Body of pancreas (tissue), 4 donors: Measurements from ENCODE around the gene TNFSF10. TPM values are rescaled to one million over a fixed set of nuclear protein-coding genes. Genes with fewer than 3 reads are reported as not detected.

Experiments
- ATAC-seq: fragments of 150-250 bp; one replicate; pipeline ENCODE4 v1.9.1; 2016
- DNase-seq, 4 donors: peaks; one replicate each; pipeline ENCODE4 v3.0.0-alpha.2; 2019
- H3K27ac ChIP-seq, 4 donors: fragments of 200-600 bp; sonication (generic); 1 replicate in 3 of 4; 2 replicates in 1 of 4; pipeline versions ENCODE4 v1.5.1 to v1.6.1; 2016 to 2019; ENCODE audit warnings: mild to moderate bottlenecking in 1 of 4, mixed read lengths in 1 of 4, moderate library complexity in 1 of 4
- H3K27me3 ChIP-seq, 2 donors: fragments of 200-600 bp; sonication (generic); one replicate each; pipeline ENCODE4 v1.6.0; 2016; ENCODE audit warnings: mild to moderate bottlenecking in 1 of 2
- H3K36me3 ChIP-seq, 2 donors: fragments of 200-600 bp; sonication (generic); replicated peaks in 1 of 2; 2 replicates each; pipeline ENCODE4 v1.5.1; 2016; ENCODE audit warnings: low read depth in 2 of 2; ENCODE audit not compliant: insufficient read depth in 1 of 2
- H3K4me1 ChIP-seq: fragments of 200-600 bp; sonication (generic); one replicate; pipeline ENCODE4 v1.6.0; 2016
- H3K4me3 ChIP-seq, 2 donors: fragments of 200-600 bp; sonication (generic); 1 replicate in 1 of 2; 2 replicates in 1 of 2; pipeline ENCODE4 v1.5.1; 2016 to 2019
- H3K9me3 ChIP-seq, 3 donors: fragments of 200-600 bp; sonication (generic); 1 replicate in 2 of 3; 2 replicates in 1 of 3; pipeline ENCODE4 v1.5.1; 2016
- POLR2A ChIP-seq, 3 donors: fragments of 450-650 bp; IDR thresholded peaks; one replicate each; pipeline ENCODE4 v1.6.1; 2016; ENCODE audit warnings: antibody characterized with exemption in 3 of 3, mild to moderate bottlenecking in 2 of 3
- WGBS, 2 donors: methylation state at CpG; one replicate each; pipeline ENCODE4 v1.1.5; 2017; 5-methylcytosine and 5-hydroxymethylcytosine counted together
- intact Hi-C: fragments of 100-400 bp; cut with DNase I; formaldehyde crosslinking; loops from one replicate; pipeline ENCODE4 v1.15.1; 2023
- total RNA-seq, 2 donors: library from RNA; depleted of rRNA; stranded (reverse); fragments of >200 nt; gene quantifications; one replicate each; pipeline ENCODE4 v1.1.0, GENCODE V29; 2016
- TF ChIP-seq, protein P1 (sequence below), 7 experiments: fragments of 450-650 bp in 4 of 7; fragments of 200-600 bp in 3 of 7; sonication (generic) in 3 of 7; IDR thresholded peaks; one replicate each; pipeline ENCODE4 v1.5.1; 2016 to 2019; ENCODE audit warnings: antibody characterized with exemption in 7 of 7

The TNFSF10 gene
- total RNA-seq, 2 donors from 2014 or later = 27.5 to 40.9 TPM

DNA sequence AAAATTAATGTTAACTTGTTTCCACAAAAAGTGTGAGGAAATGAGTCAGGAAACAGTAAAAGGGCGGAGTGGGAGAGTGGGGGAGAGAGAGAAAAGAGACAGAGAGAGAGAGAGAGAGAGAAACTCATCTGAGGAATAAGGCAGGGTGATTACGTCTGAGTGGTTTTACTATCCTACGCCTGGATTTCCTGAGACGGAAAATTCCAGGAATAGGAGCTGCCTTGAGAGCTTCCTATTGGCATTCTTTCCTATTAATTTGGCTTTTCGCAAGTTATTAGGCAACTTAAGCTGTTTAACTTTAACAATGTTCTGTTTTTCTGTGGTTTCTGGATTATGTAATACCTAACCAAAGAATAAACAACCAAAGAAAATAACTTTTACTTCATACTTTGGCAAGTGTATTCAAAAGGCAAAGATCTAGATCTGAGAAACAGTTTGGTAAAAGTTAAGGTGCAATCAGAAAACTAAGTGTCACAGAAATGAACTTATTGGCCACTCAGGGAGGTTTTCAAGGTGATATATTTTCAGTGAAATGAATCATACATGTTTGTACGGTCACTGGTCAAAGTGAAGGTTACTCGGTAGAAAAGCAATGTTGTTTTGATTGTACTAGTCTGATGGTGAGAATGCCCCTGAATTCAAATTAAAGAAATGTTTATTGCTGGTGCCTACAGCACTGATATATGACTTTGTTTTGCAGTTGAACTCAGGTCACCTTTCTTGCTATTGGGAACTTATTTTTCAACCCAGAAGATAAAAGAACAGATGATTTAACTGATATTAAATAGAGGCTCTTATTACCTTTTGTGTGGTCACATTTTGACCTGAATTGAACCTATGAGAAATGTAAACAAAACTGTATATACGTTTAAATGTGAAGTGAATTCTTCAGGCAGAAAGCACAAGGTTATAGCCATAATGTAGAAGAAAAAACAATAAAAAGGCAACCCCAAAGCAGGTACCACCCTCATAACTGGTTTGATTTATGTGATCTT, 39.9 kb upstream of the TNFSF10 start:
- intact Hi-C loops = no loop called here
- no peaks in the 10 kb centered on the region for H3K9me3 ChIP-seq
- ATAC-seq (peak; percentile 73), DNase-seq (peak in 1 of 4 donors; percentile 36)
- no peak for TF ChIP-seq POLR2A (IDR thresholded peaks at IDR 0.05)
- TF ChIP-seq, protein P1, sequence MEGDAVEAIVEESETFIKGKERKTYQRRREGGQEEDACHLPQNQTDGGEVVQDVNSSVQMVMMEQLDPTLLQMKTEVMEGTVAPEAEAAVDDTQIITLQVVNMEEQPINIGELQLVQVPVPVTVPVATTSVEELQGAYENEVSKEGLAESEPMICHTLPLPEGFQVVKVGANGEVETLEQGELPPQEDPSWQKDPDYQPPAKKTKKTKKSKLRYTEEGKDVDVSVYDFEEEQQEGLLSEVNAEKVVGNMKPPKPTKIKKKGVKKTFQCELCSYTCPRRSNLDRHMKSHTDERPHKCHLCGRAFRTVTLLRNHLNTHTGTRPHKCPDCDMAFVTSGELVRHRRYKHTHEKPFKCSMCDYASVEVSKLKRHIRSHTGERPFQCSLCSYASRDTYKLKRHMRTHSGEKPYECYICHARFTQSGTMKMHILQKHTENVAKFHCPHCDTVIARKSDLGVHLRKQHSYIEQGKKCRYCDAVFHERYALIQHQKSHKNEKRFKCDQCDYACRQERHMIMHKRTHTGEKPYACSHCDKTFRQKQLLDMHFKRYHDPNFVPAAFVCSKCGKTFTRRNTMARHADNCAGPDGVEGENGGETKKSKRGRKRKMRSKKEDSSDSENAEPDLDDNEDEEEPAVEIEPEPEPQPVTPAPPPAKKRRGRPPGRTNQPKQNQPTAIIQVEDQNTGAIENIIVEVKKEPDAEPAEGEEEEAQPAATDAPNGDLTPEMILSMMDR (IDR thresholded peaks at IDR 0.05) = no peak
- no peak overlapping the region for H3K4me3 ChIP-seq
- H3K4me1 ChIP-seq = peaks cover 31% of the 10 kb centered on the region
- no peaks in the 10 kb centered on the region for H3K36me3 ChIP-seq
- WGBS, 2 donors = 16 to 25% methylated on average over 8 of the region's 8 CpGs
- H3K27me3 ChIP-seq = no peaks in the 10 kb centered on the region
- H3K27ac ChIP-seq = peak overlapping the region; percentile 33 to 75 (median 70)

DNA sequence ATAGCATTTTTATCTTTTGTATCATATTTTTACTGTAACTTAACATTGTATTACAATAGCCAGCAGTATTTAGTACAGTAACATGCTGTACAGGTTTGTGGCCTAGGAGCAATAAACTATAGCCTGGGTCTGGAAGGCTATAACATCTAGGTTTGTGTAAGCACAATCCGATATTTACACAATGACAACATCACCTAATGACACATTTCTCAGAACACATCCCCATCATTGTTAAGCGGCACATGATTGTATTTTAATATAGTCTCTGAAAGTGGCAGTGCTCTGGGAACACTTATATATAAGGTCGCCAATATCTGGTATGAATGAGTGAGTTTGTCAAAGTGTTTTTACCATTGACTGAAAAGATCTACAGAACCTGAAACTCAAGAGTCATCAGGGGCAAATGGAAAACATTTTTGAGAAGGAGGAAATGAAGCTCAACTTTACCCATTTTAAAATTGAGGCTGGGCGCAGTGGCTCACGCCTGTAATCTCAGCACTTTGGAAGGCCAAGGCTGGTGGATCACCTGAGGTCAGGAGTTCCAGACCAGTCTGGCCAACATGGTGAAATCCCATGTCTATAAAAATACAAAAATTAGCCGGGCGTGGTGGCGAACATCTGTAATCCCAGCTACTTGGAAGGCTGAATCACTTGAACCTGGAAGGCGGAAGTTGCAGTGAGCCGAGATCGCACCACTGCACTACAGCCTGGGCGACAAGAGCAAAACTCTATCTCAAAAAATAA, 38.8 kb upstream of the TNFSF10 start:
- peak overlapping the region; percentile 9 to 75 (median 70) for H3K27ac ChIP-seq
- WGBS, 2 donors = 82 to 86% methylated on average over 12 of the region's 12 CpGs

DNA sequence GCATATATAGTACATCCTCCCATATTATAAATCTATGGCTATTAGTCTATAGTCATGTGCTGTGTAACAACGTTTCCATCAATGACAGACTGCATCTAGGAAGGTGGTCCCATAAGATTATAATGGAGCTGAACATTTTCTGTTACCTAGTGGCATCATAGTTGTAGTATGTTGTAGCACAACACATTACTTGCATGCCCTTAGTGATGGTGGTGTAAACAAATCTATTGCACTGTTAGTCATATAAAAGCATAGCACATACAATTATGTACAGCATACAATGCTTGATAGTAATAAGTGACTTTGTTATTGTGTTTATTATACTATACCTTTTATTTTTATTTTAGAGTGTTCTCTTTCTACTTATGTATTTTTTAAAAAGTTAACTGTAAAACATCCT, 37.4 kb upstream of the TNFSF10 start:
- no peak overlapping the region for H3K4me3 ChIP-seq
- H3K27ac ChIP-seq = peak overlapping the region in 1 of 4 donors; percentile 68
- no peaks in the 10 kb centered on the region for H3K36me3 ChIP-seq
- TF ChIP-seq POLR2A (IDR thresholded peaks at IDR 0.05) = no peak
- TF ChIP-seq, protein P1 (IDR thresholded peaks at IDR 0.05) = no peak
- DNase-seq = no peak
- WGBS, 2 donors = 38 to 50% methylated on average over 1 of the region's 1 CpG
- intact Hi-C loops = no loop called here
- no peaks in the 10 kb centered on the region for H3K9me3 ChIP-seq
- no peaks in the 10 kb centered on the region for H3K27me3 ChIP-seq
- peaks cover 36% of the 10 kb centered on the region for H3K4me1 ChIP-seq
- no peak for ATAC-seq

More for the DNA sequence above, 38.8 kb upstream of the TNFSF10 start:
- intact Hi-C loops = no loop called here
- DNase-seq (no peak), ATAC-seq (no peak)
- TF ChIP-seq POLR2A (IDR thresholded peaks at IDR 0.05) = no peak
- TF ChIP-seq, protein P1 (IDR thresholded peaks at IDR 0.05) = no peak
- H3K4me3 ChIP-seq = no peak overlapping the region
- H3K9me3 ChIP-seq = no peaks in the 10 kb centered on the region
- H3K27me3 ChIP-seq = no peaks in the 10 kb centered on the region
- H3K4me1 ChIP-seq = peaks cover 36% of the 10 kb centered on the region
- H3K36me3 ChIP-seq = no peaks in the 10 kb centered on the region

DNA sequence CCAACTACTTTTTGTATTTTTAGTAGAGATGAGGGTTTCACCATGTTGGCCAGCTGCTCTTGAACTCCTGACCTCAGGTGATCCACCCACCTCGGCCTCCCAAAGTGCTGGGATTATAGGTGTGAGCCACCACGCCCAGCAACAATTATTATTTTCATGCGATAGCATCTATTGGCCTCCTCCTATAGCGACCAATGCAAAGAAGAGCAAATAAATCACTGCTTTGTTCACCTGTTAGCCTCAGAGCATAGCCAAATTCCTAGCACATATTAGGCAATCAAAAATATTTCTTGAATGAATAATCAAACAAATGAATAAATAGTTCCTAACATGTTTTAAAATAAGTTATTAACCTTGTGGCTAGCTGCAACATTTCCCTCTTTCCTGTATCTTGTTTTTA, 36.8 kb upstream of the TNFSF10 start:
- Histone ChIP-seq H3K4me1 (peaks cover 36% of the 10 kb centered on the region), H3K27ac (peak overlapping the region in 2 of 4 donors; percentile 44 to 68)
- 58 to 73% methylated on average over 4 of the region's 4 CpGs for WGBS, 2 donors

More for the DNA sequence above, 36.8 kb upstream of the TNFSF10 start:
- intact Hi-C loops = no loop called here
- no peak for DNase-seq
- TF ChIP-seq, protein P1 (IDR thresholded peaks at IDR 0.05) = no peak
- no peak for TF ChIP-seq POLR2A (IDR thresholded peaks at IDR 0.05)
- Histone ChIP-seq H3K36me3 (no peaks in the 10 kb centered on the region), H3K9me3 (no peaks in the 10 kb centered on the region), H3K27me3 (no peaks in the 10 kb centered on the region), H3K4me3 (no peak overlapping the region)
- ATAC-seq = no peak
